Testis (tissue), 2 donors: Measurements from ENCODE around the gene ZNF654.

ENCODE experiments used
- CTCF ChIP-seq, 3 experiments: fragments of 450-650 bp in 2 of 3; fragments of 200-600 bp in 1 of 3; sonication (generic) in 1 of 3; IDR thresholded peaks; one replicate each; pipeline ENCODE4 v1.5.1; 2016 to 2019; ENCODE audit warnings: antibody characterized with exemption in 3 of 3, mild to moderate bottlenecking in 2 of 3, moderate library complexity in 1 of 3
- POLR2A ChIP-seq: fragments of 450-650 bp; IDR thresholded peaks from one replicate; pipeline ENCODE4 v1.6.1; 2017; ENCODE audit warnings: antibody characterized with exemption, mild to moderate bottlenecking, moderate library complexity

- TF ChIP-seq CTCF (IDR thresholded peaks at IDR 0.05) (no peak), POLR2A (no peak)
Observed at GRCh38 chr3:88028876-88029275, 30.2 kb upstream of the ZNF654 start.
